Heart left ventricle (tissue), 16 donors: ENCODE measurements around the gene YTHDC1. TPM values are rescaled to one million over a fixed set of nuclear protein-coding genes. Genes with fewer than 3 reads are reported as not detected.

Experiments used
- ATAC-seq, 4 donors: fragments of 200-7000 bp; cut with Tn5 transposase; one replicate each; pipeline ENCODE4 v1.9.1; 2020 to 2022; ENCODE audit warnings: moderate library complexity in 4 of 4, mild to moderate bottlenecking in 3 of 4, moderate number of reproducible peaks in 1 of 4
- DNase-seq, 5 donors: peaks; one replicate each; pipeline ENCODE4 v3.0.0-alpha.2; 2020
- H3K27ac ChIP-seq, 12 donors: fragments of 200-600 bp; sonication (generic) in 4 of 12; one replicate each; pipeline versions ENCODE4 v1.5.0 to v1.8.0; 2016 to 2022; ENCODE audit warnings: mild to moderate bottlenecking in 2 of 12
- H3K27me3 ChIP-seq, 9 donors: fragments of 200-600 bp; sonication (generic) in 2 of 9; one replicate each; pipeline versions ENCODE4 v1.5.1 to v1.8.0; 2016 to 2022; ENCODE audit warnings: mild to moderate bottlenecking in 3 of 9
- H3K36me3 ChIP-seq, 9 donors: fragments of 200-600 bp; sonication (generic) in 2 of 9; one replicate each; pipeline versions ENCODE4 v1.5.0 to v1.8.0; 2018 to 2022; ENCODE audit warnings: mild to moderate bottlenecking in 2 of 9
- H3K4me1 ChIP-seq, 12 donors: fragments of 200-600 bp; sonication (generic) in 4 of 12; one replicate each; pipeline versions ENCODE4 v1.5.0 to v1.8.0; 2016 to 2022; ENCODE audit warnings: mild to moderate bottlenecking in 3 of 12
- H3K4me3 ChIP-seq, 12 donors: fragments of 200-600 bp; sonication (generic) in 4 of 12; one replicate each; pipeline versions ENCODE4 v1.5.0 to v1.8.0; 2017 to 2022; ENCODE audit warnings: mild to moderate bottlenecking in 9 of 12, moderate library complexity in 4 of 12
- H3K9me3 ChIP-seq, 12 donors: fragments of 200-600 bp; sonication (generic) in 4 of 12; one replicate each; pipeline versions ENCODE4 v1.5.0 to v1.8.0; 2016 to 2022; ENCODE audit warnings: mild to moderate bottlenecking in 1 of 12
- CTCF ChIP-seq, 12 donors: fragments of 200-600 bp; sonication (generic) in 4 of 12; IDR thresholded peaks; one replicate each; pipeline versions ENCODE4 v1.5.0 to v1.8.0; 2018 to 2022; ENCODE audit warnings: antibody characterized with exemption in 12 of 12, mild to moderate bottlenecking in 5 of 12
- POLR2A ChIP-seq, 2 donors: fragments of 450-650 bp; IDR thresholded peaks; one replicate each; pipeline ENCODE4 v1.6.1; 2017; ENCODE audit warnings: antibody characterized with exemption in 2 of 2, mild to moderate bottlenecking in 2 of 2, moderate library complexity in 2 of 2
- WGBS, 4 donors: extraction: QIAGEN DNeasy Blood & Tissue Kit in 2 of 4; methylation state at CpG; one replicate each; pipeline versions ENCODE4 v1.1.5 to v1.1.7; 2013 to 2018; 5-methylcytosine and 5-hydroxymethylcytosine counted together
- intact Hi-C, 10 donors: fragments of 100-400 bp; cut with DNase I; formaldehyde crosslinking; loops; one replicate each; pipeline versions ENCODE4 v1.11.1 to v1.14.2; 2022
- long read RNA-seq, 3 donors: library from polyadenylated mRNA; unstranded; transcript quantifications; one replicate each; pipeline ENCODE4 v2.0.0, GENCODE V29; 2020 to 2021
- polyA plus RNA-seq, 2 donors: library from polyadenylated mRNA; stranded (reverse); fragments of 200-250 nt; gene quantifications; one replicate each; pipeline ENCODE4 v1.2.3, GENCODE V29; 2013
- total RNA-seq, 9 donors: library from RNA; depleted of rRNA in 2 of 9; stranded (reverse); fragments of >200 nt in 2 of 9; fragmentation: NEBNext Ultra II Directional in 3 of 9; extraction: Animal tissue kit (Norgen Biotek cat#: 25700) in 3 of 9; gene quantifications; one replicate each; pipeline versions ENCODE4 v1.1.0 to v1.2.4, GENCODE V29; 2016 to 2023
- donor health status: ischemic (EF 13 %, LVEDD 7.1; RV severe dilation, severe dysfunction).
- donor health status: healthy with polysubstance abuse.
- donor health status: DM: no; HTN: yes; CAD: no.
- donor health status: DM: no; HTN: no; CAD: no.
- donor health status: ischemic (EF 25% LVEDD 6.9; RV normal size, moderate dysfunction).
- donor health status: ischemic (EF 25% LVEDD 5.7; RV mildly dilated, moderate dysfunction).
- donor health status: healthy.
- donor health status: DM: yes; HTN: yes; CAD: no.
- donor health status: ischemic (EF 35%, LVEDD 5.7; RV mildly dilated, moderate dysfunction).
- donor health status: nonischemic (EF 11% LVEDD 7.7; RV severe dilation, severe dysfunction).
- donor health status: DM: yes; HTN: yes; CAD: no.
- donor health status: PGD.
- donor health status: ischemic (EF 29% LVEDD 5.4; RV normal size, mild dysfunction).
- donor health status: nonischemic (EF 23%, LVEDD 6.1; RV moderate dilation, normal function).

YTHDC1 gene
- total RNA-seq (10 to 100 TPM; 27.0 to 60.8 (median 43.8) TPM), polyA plus RNA-seq (10 to 100 TPM; 27.1 to 30.5 TPM)
- long read RNA-seq, donor 1, partial matches to known transcripts = 7 of 13 reads
- long read RNA-seq, donor 1, other reads (novel, unspliced or antisense) = 4 of 13 reads
- long read RNA-seq, donor 2, partial matches to known transcripts = 8 of 9 reads
- long read RNA-seq, donor 2, other reads (novel, unspliced or antisense) = 1 of 9 reads
- long read RNA-seq, donor 3, full-length matches to known transcripts = 2 of 6 reads
- long read RNA-seq, donor 3, partial matches to known transcripts = 3 of 6 reads
- long read RNA-seq, donor 3, other reads (novel, unspliced or antisense) = 1 of 6 reads

- peak; percentile 99 to 100 (median 100) for ATAC-seq
- TF ChIP-seq POLR2A (IDR thresholded peaks at IDR 0.05) (peak; percentile 75 to 81), CTCF (IDR thresholded peaks at IDR 0.05) (peak in 1 of 12 donors; percentile 5)
- intact Hi-C loops = loop anchor here in 1 of 10 donors (2.0 kb wide), 1 partner anchor 23 kb away; no protein-coding TSS in a partner anchor
- Histone ChIP-seq H3K4me3 (peak within 1 kb of the TSS; percentile 69 to 96 (median 88)), H3K27me3 (no peaks in the 10 kb centered on the region), H3K36me3 (no peaks in the 10 kb centered on the region), H3K27ac (peak within 1 kb of the TSS; percentile 83 to 99 (median 98)), H3K9me3 (no peaks in the 10 kb centered on the region), H3K4me1 (peaks cover 3 to 42% (median 34%) of the 10 kb centered on the region in 12 donors)
- WGBS, 4 donors = 1% methylated on average over 55 to 67 of the region's 67 CpGs
- DNase-seq = peak; percentile 97 to 98 (median 97)
Measured at GRCh38 chr4:68349649-68350360, at the start of gene YTHDC1. Gene YTHDC1 (minus strand): TSS chr4:68350090. CDS start chr4:68349753, 337 bp downstream.

GRCh38 chr4:68399306-68399705 lies 49.4 kb upstream of the YTHDC1 start:
- Histone ChIP-seq H3K9me3 (no peaks in the 10 kb centered on the region), H3K36me3 (no peaks in the 10 kb centered on the region), H3K27me3 (peaks cover 0 to 3% (median 0%) of the 10 kb centered on the region in 9 donors), H3K27ac (no peak overlapping the region), H3K4me3 (no peak overlapping the region), H3K4me1 (no peaks in the 10 kb centered on the region)
- 79 to 89% (median 83%) methylated on average over 4 of the region's 4 CpGs for WGBS, 4 donors
- TF ChIP-seq CTCF (IDR thresholded peaks at IDR 0.05) (no peak), POLR2A (IDR thresholded peaks at IDR 0.05) (no peak)
- intact Hi-C loops = no loop called here
- DNase-seq (no peak), ATAC-seq (no peak)

- H3K4me1 ChIP-seq = no peaks in the 10 kb centered on the region
- intact Hi-C loops = no loop called here
- H3K4me3 ChIP-seq = no peak overlapping the region
- TF ChIP-seq CTCF (IDR thresholded peaks at IDR 0.05) (no peak), POLR2A (IDR thresholded peaks at IDR 0.05) (no peak)
- no peaks in the 10 kb centered on the region for H3K9me3 ChIP-seq
- DNase-seq (no peak), ATAC-seq (no peak)
- WGBS, 4 donors = 82 to 100% (median 96%) methylated on average over 1 of the region's 1 CpG
- H3K36me3 ChIP-seq = no peaks in the 10 kb centered on the region
- H3K27me3 ChIP-seq = peaks cover 0 to 6% (median 0%) of the 10 kb centered on the region in 9 donors
- no peak overlapping the region for H3K27ac ChIP-seq
Measured at GRCh38 chr4:68396756-68397155, 46.9 kb upstream of the YTHDC1 start.

- TF ChIP-seq CTCF (IDR thresholded peaks at IDR 0.05) = no peak
- TF ChIP-seq POLR2A (IDR thresholded peaks at IDR 0.05) = no peak
- H3K4me1 ChIP-seq = no peaks in the 10 kb centered on the region
- ATAC-seq (no peak), DNase-seq (no peak)
- H3K36me3 ChIP-seq = no peaks in the 10 kb centered on the region
- no peaks in the 10 kb centered on the region for H3K9me3 ChIP-seq
- peaks cover 0 to 7% (median 0%) of the 10 kb centered on the region in 9 donors for H3K27me3 ChIP-seq
- H3K4me3 ChIP-seq = no peak overlapping the region
- no peak overlapping the region for H3K27ac ChIP-seq
- 33 to 45% (median 38%) methylated on average over 3 of the region's 3 CpGs for WGBS, 4 donors
- intact Hi-C loops = no loop called here
Measured at GRCh38 chr4:68391436-68391835, 41.5 kb upstream of the YTHDC1 start.
